NCI-H345 treated with DMSO at 0.1 percent for 48 hours (cell line): ENCODE measurements around the gene YLPM1.

Experiments
- DNase-seq: peaks from one replicate; lab custom pipeline; 2025; ENCODE audit not compliant: unreplicated experiment; lab: John Stamatoyannopoulos, UW

YLPM1 gene

GRCh38 chr14:74786796-74787315 lies 23.7 kb downstream of the YLPM1 start:
- no peak for DNase-seq

GRCh38 chr14:74792249-74793039 lies 29.3 kb downstream of the YLPM1 start:
- DNase-seq = no peak

GRCh38 chr14:74793506-74794155 lies 30.5 kb downstream of the YLPM1 start:
- no peak for DNase-seq

GRCh38 chr14:74794947-74795346 lies 31.8 kb downstream of the YLPM1 start:
- no peak for DNase-seq

GRCh38 chr14:74799765-74800164 lies 36.6 kb downstream of the YLPM1 start:
- DNase-seq = no peak

- DNase-seq = no peak
These were observed 37.7 kb downstream of the YLPM1 start for GRCh38 chr14:74800780-74801179.

- no peak for DNase-seq
These were observed 38.3 kb downstream of the YLPM1 start for GRCh38 chr14:74801396-74801795.

GRCh38 chr14:74804219-74804825 lies 41.2 kb downstream of the YLPM1 start:
- no peak for DNase-seq

GRCh38 chr14:74807853-74808545 lies 44.9 kb downstream of the YLPM1 start:
- no peak for DNase-seq

- no peak for DNase-seq
These were observed 53.0 kb downstream of the YLPM1 start for GRCh38 chr14:74816124-74816523.

- DNase-seq = no peak
These were observed 57.2 kb downstream of the YLPM1 start for GRCh38 chr14:74820288-74820687.

GRCh38 chr14:74821267-74821915 lies 58.3 kb downstream of the YLPM1 start:
- DNase-seq = no peak

- DNase-seq = no peak
These were observed 61.9 kb downstream of the YLPM1 start for GRCh38 chr14:74824997-74825396.

- no peak for DNase-seq
These were observed 63.5 kb downstream of the YLPM1 start for GRCh38 chr14:74826574-74826973.

GRCh38 chr14:74829251-74829650 lies 66.1 kb downstream of the YLPM1 start:
- DNase-seq = no peak

GRCh38 chr14:74832849-74833248 lies 69.7 kb downstream of the YLPM1 start:
- no peak for DNase-seq

GRCh38 chr14:74834692-74835392 lies 71.7 kb downstream of the YLPM1 start:
- no peak for DNase-seq

- no peak for DNase-seq
These were observed 72.6 kb downstream of the YLPM1 start for GRCh38 chr14:74835645-74836250.

- DNase-seq = no peak
These were observed 73.3 kb downstream of the YLPM1 start for GRCh38 chr14:74836251-74836960.
